H9 (cell line): ENCODE data around the gene TRAF3IP1. TPM values are rescaled to one million over a fixed set of nuclear protein-coding genes. Genes with fewer than 3 reads are reported as not detected.

Experiments
- DNase-seq: peaks from one replicate; pipeline ENCODE4 v3.0.0-alpha.2; 2017
- H2AFZ ChIP-seq: one replicate; pipeline ENCODE4 v1.6.1; 2013; ENCODE audit warnings: mild to moderate bottlenecking, low read length, control low read depth, moderate library complexity
- H2AK5ac ChIP-seq: 2 replicates; pipeline ENCODE4 v1.6.1; 2013; ENCODE audit warnings: low read length, control low read depth, mixed read lengths; ENCODE audit not compliant: insufficient read length
- H2BK120ac ChIP-seq: one replicate; pipeline ENCODE4 v1.6.1; 2013; ENCODE audit warnings: low read depth, mild to moderate bottlenecking, low read length, control low read depth, inconsistent platforms; ENCODE audit not compliant: poor library complexity, severe bottlenecking
- H2BK12ac ChIP-seq: 2 replicates; pipeline ENCODE4 v1.6.1; 2013; ENCODE audit warnings: low read length, control low read depth, mixed read lengths, low read depth; ENCODE audit not compliant: insufficient read length
- H2BK15ac ChIP-seq: 2 replicates; pipeline ENCODE4 v1.6.1; 2013; ENCODE audit warnings: low read depth, low read length, control low read depth
- H2BK20ac ChIP-seq: one replicate; pipeline ENCODE4 v1.6.1; 2013; ENCODE audit warnings: low read depth, mild to moderate bottlenecking, low read length, control low read depth, inconsistent platforms; ENCODE audit not compliant: poor library complexity, severe bottlenecking
- H2BK5ac ChIP-seq: 2 replicates; pipeline ENCODE4 v1.6.1; 2013; ENCODE audit warnings: low read length, control low read depth, mixed read lengths; ENCODE audit not compliant: insufficient read length
- H3K14ac ChIP-seq: 2 replicates; pipeline ENCODE4 v1.6.1; 2013; ENCODE audit warnings: low read length, control low read depth; ENCODE audit not compliant: insufficient read depth
- H3K18ac ChIP-seq: 2 replicates; pipeline ENCODE4 v1.6.1; 2013; ENCODE audit warnings: low read depth, mild to moderate bottlenecking, mixed read lengths, low read length, control low read depth; ENCODE audit not compliant: insufficient read length
- H3K23ac ChIP-seq: 2 replicates; pipeline ENCODE4 v1.6.1; 2013; ENCODE audit warnings: low read length, control low read depth, mixed read lengths, low read depth; ENCODE audit not compliant: insufficient read length
- H3K23me2 ChIP-seq: 2 replicates; pipeline ENCODE4 v1.6.1; 2013; ENCODE audit warnings: low read depth, mild to moderate bottlenecking, mixed read lengths, low read length, control low read depth; ENCODE audit not compliant: insufficient read length, poor library complexity, severe bottlenecking
- H3K27ac ChIP-seq: 2 replicates; pipeline ENCODE4 v1.5.1; 2013; ENCODE audit warnings: low read length, control low read depth, mixed read lengths, low read depth; ENCODE audit not compliant: insufficient read length
- H3K27me3 ChIP-seq: 2 replicates; pipeline ENCODE4 v1.6.1; 2013; ENCODE audit warnings: low read length, control low read depth, inconsistent platforms; ENCODE audit not compliant: insufficient read depth
- H3K4ac ChIP-seq: 2 replicates; pipeline ENCODE4 v1.6.1; 2013; ENCODE audit warnings: low read depth, mild to moderate bottlenecking, control low read depth, inconsistent platforms, low read length, moderate library complexity
- H3K4me1 ChIP-seq: 2 replicates; pipeline ENCODE4 v1.6.1; 2013; ENCODE audit warnings: low read length, control low read depth, inconsistent platforms; ENCODE audit not compliant: insufficient read depth
- H3K4me2 ChIP-seq: 2 replicates; pipeline ENCODE4 v1.6.1; 2013; ENCODE audit warnings: low read length, control low read depth, mixed read lengths; ENCODE audit not compliant: insufficient read length, insufficient read depth
- H3K56ac ChIP-seq: 2 replicates; pipeline ENCODE4 v1.6.1; 2013; ENCODE audit warnings: low read depth, mild to moderate bottlenecking, mixed read lengths, low read length, control low read depth; ENCODE audit not compliant: insufficient read length
- H3K79me1 ChIP-seq: 2 replicates; pipeline ENCODE4 v1.6.1; 2013; ENCODE audit warnings: low read depth, mild to moderate bottlenecking, moderate library complexity, low read length, control low read depth, inconsistent platforms; ENCODE audit not compliant: insufficient read depth, poor library complexity, severe bottlenecking
- H3K79me2 ChIP-seq: 2 replicates; pipeline ENCODE4 v1.6.1; 2013; ENCODE audit warnings: low read length, control low read depth, inconsistent platforms; ENCODE audit not compliant: insufficient read depth
- H3K9ac ChIP-seq: 2 replicates; pipeline ENCODE4 v1.6.1; 2013; ENCODE audit warnings: low read length, control low read depth, mixed read lengths; ENCODE audit not compliant: insufficient read length; ENCODE audit errors: extremely low read depth
- H3K9me3 ChIP-seq: one replicate; pipeline ENCODE4 v1.6.1; 2013; ENCODE audit warnings: low read depth, low read length, inconsistent platforms; ENCODE audit not compliant: control insufficient read depth
- H3T11ph ChIP-seq: one replicate; pipeline ENCODE4 v1.6.1; 2013; ENCODE audit warnings: mild to moderate bottlenecking, low read length, control low read depth, inconsistent platforms
- H4K20me1 ChIP-seq: one replicate; pipeline ENCODE4 v1.6.1; 2013; ENCODE audit not compliant: control insufficient read depth, insufficient read length, insufficient read depth
- H4K5ac ChIP-seq: 2 replicates; pipeline ENCODE4 v1.6.1; 2013; ENCODE audit warnings: low read depth, mild to moderate bottlenecking, mixed read lengths, low read length, control low read depth; ENCODE audit not compliant: insufficient read length
- H4K8ac ChIP-seq: replicated peaks from 2 replicates; pipeline ENCODE4 v1.6.1; 2013; ENCODE audit warnings: low read length, control low read depth, mixed read lengths, low read depth; ENCODE audit not compliant: insufficient read length
- H4K91ac ChIP-seq: 2 replicates; pipeline ENCODE4 v1.6.1; 2013; ENCODE audit warnings: low read depth, mild to moderate bottlenecking, moderate library complexity, mixed read lengths, low read length, control low read depth; ENCODE audit not compliant: insufficient read length
- H3K27ac Mint-ChIP-seq, 3 experiments: 2 replicates in 2 of 3; 3 replicates in 1 of 3; pipeline ENCODE4 v1.8.0; 2020 to 2021; ENCODE audit warnings: mixed read lengths in 3 of 3, mild to moderate bottlenecking in 1 of 3, moderate library complexity in 1 of 3
- H3K27me3 Mint-ChIP-seq: 2 replicates; pipeline ENCODE4 v1.8.0; 2021; ENCODE audit warnings: low read depth, mild to moderate bottlenecking, moderate library complexity, mixed read lengths
- H3K36me3 Mint-ChIP-seq, 3 experiments: 2 replicates in 2 of 3; 3 replicates in 1 of 3; pipeline ENCODE4 v1.8.0; 2020 to 2021; ENCODE audit warnings: low read depth in 3 of 3, mixed read lengths in 3 of 3; ENCODE audit not compliant: insufficient read depth in 1 of 3
- H3K4me1 Mint-ChIP-seq, 2 experiments: 2 replicates each; pipeline ENCODE4 v1.8.0; 2020; ENCODE audit warnings: mixed read lengths in 2 of 2
- H3K4me3 Mint-ChIP-seq, 2 experiments: 2 replicates in 1 of 2; 3 replicates in 1 of 2; pipeline ENCODE4 v1.8.0; 2020 to 2021; ENCODE audit warnings: mild to moderate bottlenecking in 2 of 2, mixed read lengths in 2 of 2, moderate library complexity in 1 of 2
- H3K9me3 Mint-ChIP-seq, 2 experiments: 2 replicates in 1 of 2; 3 replicates in 1 of 2; pipeline ENCODE4 v1.8.0; 2020; ENCODE audit warnings: mild to moderate bottlenecking in 2 of 2, mixed read lengths in 2 of 2, moderate library complexity in 1 of 2
- WGBS: extraction: QIAGEN DNeasy Blood & Tissue Kit; methylation state at CpG from one replicate; pipeline ENCODE4 v1.1.7; 2013; ENCODE audit warnings: missing lambda C conversion rate, low lambda C conversion rate, mixed read lengths; ENCODE audit not compliant: insufficient read length; ENCODE audit errors: extremely low coverage; 5-methylcytosine and 5-hydroxymethylcytosine counted together
- total RNA-seq: library from RNA; stranded (reverse); gene quantifications from 2 replicates; pipeline ENCODE4 v1.2.1, GENCODE V29; 2021
- TF ChIP-seq, protein P1 (sequence below): fragments of 200-600 bp; sonication (generic); conservative IDR thresholded peaks from 3 replicates; pipeline ENCODE4 v1.8.0; 2021; ENCODE audit warnings: antibody characterized with exemption, mild to moderate bottlenecking

The TRAF3IP1 gene
- total RNA-seq, 1 experiment from 2014 or later, result 16.4 TPM

- no peak overlapping the region for H2BK15ac ChIP-seq
- no peaks in the 10 kb centered on the region; a peak in 1 of 7 replicates for H3K36me3 Mint-ChIP-seq
- no peak overlapping the region for H2AK5ac ChIP-seq
- H2BK20ac ChIP-seq, result no peak overlapping the region
- H3K4me3 Mint-ChIP-seq, result peak overlapping the region in 1 of 2 experiments; percentile 35; a peak in 2 of 5 replicates
- no peaks in the 10 kb centered on the region for H3K27me3 ChIP-seq
- no peaks in the 10 kb centered on the region for H4K20me1 ChIP-seq
- no CpG with 5 or more reads among the region's 7 CpGs for WGBS
- no peaks in the 10 kb centered on the region; the same call in 1 of the 2 replicates for H3K79me2 ChIP-seq
- peaks cover 35 to 52% of the 10 kb centered on the region in 2 experiments for H3K4me1 Mint-ChIP-seq
- peak overlapping the region; percentile 61 for H3K18ac ChIP-seq
- no peak overlapping the region for H2BK5ac ChIP-seq
- H3K9me3 Mint-ChIP-seq, result no peaks in the 10 kb centered on the region
- H3T11ph ChIP-seq, result no peak overlapping the region
- no peak overlapping the region for H3K56ac ChIP-seq
- H3K9me3 ChIP-seq, result no peaks in the 10 kb centered on the region
- no peak overlapping the region for H2BK12ac ChIP-seq
- H2BK120ac ChIP-seq, result peak overlapping the region; percentile 74
- H3K79me1 ChIP-seq, result no peaks in the 10 kb centered on the region
- TF ChIP-seq, protein P1, sequence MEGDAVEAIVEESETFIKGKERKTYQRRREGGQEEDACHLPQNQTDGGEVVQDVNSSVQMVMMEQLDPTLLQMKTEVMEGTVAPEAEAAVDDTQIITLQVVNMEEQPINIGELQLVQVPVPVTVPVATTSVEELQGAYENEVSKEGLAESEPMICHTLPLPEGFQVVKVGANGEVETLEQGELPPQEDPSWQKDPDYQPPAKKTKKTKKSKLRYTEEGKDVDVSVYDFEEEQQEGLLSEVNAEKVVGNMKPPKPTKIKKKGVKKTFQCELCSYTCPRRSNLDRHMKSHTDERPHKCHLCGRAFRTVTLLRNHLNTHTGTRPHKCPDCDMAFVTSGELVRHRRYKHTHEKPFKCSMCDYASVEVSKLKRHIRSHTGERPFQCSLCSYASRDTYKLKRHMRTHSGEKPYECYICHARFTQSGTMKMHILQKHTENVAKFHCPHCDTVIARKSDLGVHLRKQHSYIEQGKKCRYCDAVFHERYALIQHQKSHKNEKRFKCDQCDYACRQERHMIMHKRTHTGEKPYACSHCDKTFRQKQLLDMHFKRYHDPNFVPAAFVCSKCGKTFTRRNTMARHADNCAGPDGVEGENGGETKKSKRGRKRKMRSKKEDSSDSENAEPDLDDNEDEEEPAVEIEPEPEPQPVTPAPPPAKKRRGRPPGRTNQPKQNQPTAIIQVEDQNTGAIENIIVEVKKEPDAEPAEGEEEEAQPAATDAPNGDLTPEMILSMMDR, result no peak
- H3K14ac ChIP-seq, result peak overlapping the region; percentile 73; the same call in 1 of the 2 replicates
- H4K8ac ChIP-seq, result no peak overlapping the region
- peak overlapping the region in 2 of 3 experiments; percentile 76 to 95; a peak in 3 of 7 replicates for H3K27ac Mint-ChIP-seq
- peak overlapping the region; percentile 27 for H4K91ac ChIP-seq
- H3K27me3 Mint-ChIP-seq, result peaks cover 9% of the 10 kb centered on the region
- H3K23ac ChIP-seq, result no peak overlapping the region
- no peak overlapping the region; the same call in 1 of the 2 replicates for H3K4ac ChIP-seq
- H3K27ac ChIP-seq, result no peak overlapping the region
- peaks cover 11% of the 10 kb centered on the region for H3K23me2 ChIP-seq
- H4K5ac ChIP-seq, result no peak overlapping the region
- no peak overlapping the region for H3K4me2 ChIP-seq
- H2AFZ ChIP-seq, result no peak overlapping the region
- peak; percentile 48 for DNase-seq
- H3K4me1 ChIP-seq, result no peaks in the 10 kb centered on the region; the same call in 1 of the 2 replicates
- no peak overlapping the region for H3K9ac ChIP-seq
Observed at GRCh38 chr2:238285653-238286082, 34.6 kb upstream of the TRAF3IP1 start.
